ENCODE data around the gene DPH3. TPM values are rescaled to one million over a fixed set of nuclear protein-coding genes. Genes with fewer than 3 reads are reported as not detected.

Gene DPH3
- total and polyA plus RNA-seq, 2 experiments from 2014 or later, result 36.9 to 51.8 TPM

- Histone ChIP-seq H3K9me2 (replicated peaks; ENCODE audit: insufficient read depth) (no peaks in the 10 kb centered on the region), H3K27ac (no peak overlapping the region), H3K36me3 (replicated peaks; ENCODE audit: insufficient read depth, low read depth) (no peaks in the 10 kb centered on the region), H4K20me1 (ENCODE audit: insufficient read depth, poor library complexity, severe bottlenecking) (no peaks in the 10 kb centered on the region), H3K4me1 (ENCODE audit: insufficient read depth) (peaks cover 3% of the 10 kb centered on the region), H3K9me3 (ENCODE audit: low read depth) (no peaks in the 10 kb centered on the region), H3K4me2 (no peak overlapping the region), H2AFZ (no peak overlapping the region), H3K27me3 (no peaks in the 10 kb centered on the region), H3K79me2 (peaks cover 14% of the 10 kb centered on the region), H3K4me3 (no peak overlapping the region)
- DNase-seq (ENCODE audit: low spot score), result no peak
- TF ChIP-seq EZH2 (IDR thresholded peaks at IDR 0.05; ENCODE audit: borderline replicate concordance) (no peak), EZH2phosphoT487 (IDR thresholded peaks at IDR 0.05; ENCODE audit: low read depth, severe bottlenecking, unreplicated experiment) (no peak), CTCF (IDR thresholded peaks at IDR 0.05; ENCODE audit: poor library complexity) (no peak)
- 77% methylated on average over 1 of the region's 1 CpG for WGBS (ENCODE audit: low lambda C conversion rate, missing lambda C conversion rate)
These were observed 7.8 kb upstream of the DPH3 start for GRCh38 chr3:16272588-16272987.

- Histone ChIP-seq H3K9me3 (ENCODE audit: low read depth) (no peaks in the 10 kb centered on the region), H3K79me2 (peaks cover 31% of the 10 kb centered on the region), H3K27ac (no peak overlapping the region), H2AFZ (no peak overlapping the region), H4K20me1 (ENCODE audit: insufficient read depth, poor library complexity, severe bottlenecking) (no peaks in the 10 kb centered on the region), H3K4me2 (no peak overlapping the region), H3K9me2 (replicated peaks; ENCODE audit: insufficient read depth) (no peaks in the 10 kb centered on the region), H3K36me3 (replicated peaks; ENCODE audit: insufficient read depth, low read depth) (no peaks in the 10 kb centered on the region), H3K4me1 (ENCODE audit: insufficient read depth) (peaks cover 14% of the 10 kb centered on the region), H3K4me3 (no peak overlapping the region), H3K27me3 (no peaks in the 10 kb centered on the region)
- DNase-seq (ENCODE audit: low spot score), result no peak
- TF ChIP-seq EZH2phosphoT487 (IDR thresholded peaks at IDR 0.05; ENCODE audit: low read depth, severe bottlenecking, unreplicated experiment) (no peak), EZH2 (IDR thresholded peaks at IDR 0.05; ENCODE audit: borderline replicate concordance) (no peak), CTCF (IDR thresholded peaks at IDR 0.05; ENCODE audit: poor library complexity) (no peak)
- WGBS (ENCODE audit: low lambda C conversion rate, missing lambda C conversion rate), result 94% methylated on average over 10 of the region's 10 CpGs
These were observed 6.1 kb upstream of the DPH3 start for GRCh38 chr3:16270855-16271254.

- Histone ChIP-seq H3K36me3 (replicated peaks; ENCODE audit: insufficient read depth, low read depth) (no peaks in the 10 kb centered on the region), H2AFZ (no peak overlapping the region), H4K20me1 (ENCODE audit: insufficient read depth, poor library complexity, severe bottlenecking) (no peaks in the 10 kb centered on the region), H3K4me2 (peak overlapping the region; percentile 88), H3K9me2 (replicated peaks; ENCODE audit: insufficient read depth) (no peaks in the 10 kb centered on the region), H3K27ac (no peak overlapping the region), H3K4me1 (ENCODE audit: insufficient read depth) (peaks cover 23% of the 10 kb centered on the region), H3K79me2 (peaks cover 62% of the 10 kb centered on the region), H3K9me3 (ENCODE audit: low read depth) (no peaks in the 10 kb centered on the region), H3K27me3 (no peaks in the 10 kb centered on the region), H3K4me3 (no peak overlapping the region)
- no peak for DNase-seq (ENCODE audit: low spot score)
- TF ChIP-seq EZH2 (IDR thresholded peaks at IDR 0.05; ENCODE audit: borderline replicate concordance) (no peak), CTCF (IDR thresholded peaks at IDR 0.05; ENCODE audit: poor library complexity) (no peak), EZH2phosphoT487 (IDR thresholded peaks at IDR 0.05; ENCODE audit: low read depth, severe bottlenecking, unreplicated experiment) (no peak)
- WGBS (ENCODE audit: low lambda C conversion rate, missing lambda C conversion rate), result 90% methylated on average over 3 of the region's 3 CpGs
These were observed 2.0 kb upstream of the DPH3 start for GRCh38 chr3:16266714-16267113.

GRCh38 chr3:16265455-16265786, 678 bp upstream of the DPH3 start:
- H3K27me3 ChIP-seq, result no peaks in the 10 kb centered on the region
- no peaks in the 10 kb centered on the region for H3K9me3 ChIP-seq (ENCODE audit: low read depth)
- H3K9me2 ChIP-seq (replicated peaks; ENCODE audit: insufficient read depth), result no peaks in the 10 kb centered on the region
- H3K79me2 ChIP-seq, result peaks cover 63% of the 10 kb centered on the region
- DNase-seq (ENCODE audit: low spot score), result no peak
- H3K27ac ChIP-seq, result peak overlapping the region; percentile 83
- no peaks in the 10 kb centered on the region for H3K36me3 ChIP-seq (replicated peaks; ENCODE audit: insufficient read depth, low read depth)
- 3% methylated on average over 6 of the region's 6 CpGs for WGBS (ENCODE audit: low lambda C conversion rate, missing lambda C conversion rate)
- peak overlapping the region; percentile 53 for H3K4me3 ChIP-seq
- H3K4me2 ChIP-seq, result peak overlapping the region; percentile 88
- TF ChIP-seq CTCF (IDR thresholded peaks at IDR 0.05; ENCODE audit: poor library complexity), result no peak
- TF ChIP-seq EZH2 (IDR thresholded peaks at IDR 0.05; ENCODE audit: borderline replicate concordance), result no peak
- TF ChIP-seq EZH2phosphoT487 (IDR thresholded peaks at IDR 0.05; ENCODE audit: low read depth, severe bottlenecking, unreplicated experiment), result no peak
- peaks cover 23% of the 10 kb centered on the region for H3K4me1 ChIP-seq (ENCODE audit: insufficient read depth)
- peak overlapping the region; percentile 54 for H2AFZ ChIP-seq
- no peaks in the 10 kb centered on the region for H4K20me1 ChIP-seq (ENCODE audit: insufficient read depth, poor library complexity, severe bottlenecking)
